Retinal pigment epithelial cell (primary cell): Measurements from ENCODE around the gene GKAP1.
"Not testable (repeated sequence)": the region's sequence is repeated elsewhere in the genome, so short reads cannot be mapped to it uniquely, and the experiment has no call there.

Source experiments
- DNase-seq: peaks from one replicate; pipeline ENCODE4 v3.0.0-alpha.2; 2010; ENCODE audit warnings: low read depth
- H3K4me3 ChIP-seq: 2 replicates; pipeline ENCODE4 v1.5.1; 2011; ENCODE audit warnings: mild to moderate bottlenecking, low read length, control low read depth, moderate library complexity
- CTCF ChIP-seq: conservative IDR thresholded peaks from 2 replicates; pipeline ENCODE4 v1.5.1; 2011; ENCODE audit warnings: low read depth, low read length, control low read depth, inconsistent platforms

Gene GKAP1

GRCh38 chr9:83706676-83707517 lies 110.7 kb downstream of the GKAP1 start:
- DNase-seq, result no peak
- TF ChIP-seq CTCF, result no peak
- H3K4me3 ChIP-seq, result peak overlapping the region; percentile 74

- not testable (repeated sequence) for H3K4me3 ChIP-seq, DNase-seq
Observed at GRCh38 chr9:83705219-83705651, 112.3 kb downstream of the GKAP1 start.

- H3K4me3 ChIP-seq, result no peak overlapping the region
- TF ChIP-seq CTCF, result no peak
- DNase-seq, result peak; percentile 47
Observed at GRCh38 chr9:83701769-83702168, 115.8 kb downstream of the GKAP1 start.

GRCh38 chr9:83701286-83701685 lies 116.3 kb downstream of the GKAP1 start:
- no peak for DNase-seq
- no peak overlapping the region for H3K4me3 ChIP-seq

GRCh38 chr9:83699615-83700014 lies 118.0 kb downstream of the GKAP1 start:
- DNase-seq, result no peak
- no peak overlapping the region for H3K4me3 ChIP-seq
- TF ChIP-seq CTCF, result no peak

More at GRCh38 chr9:83701286-83701685, 116.3 kb downstream of the GKAP1 start:
- no peak for TF ChIP-seq CTCF

- H3K4me3 ChIP-seq, result no peak overlapping the region
- no peak for DNase-seq
- no peak for TF ChIP-seq CTCF
Observed at GRCh38 chr9:83698976-83699585, 118.5 kb downstream of the GKAP1 start.

GRCh38 chr9:83691492-83691891 lies 126.1 kb downstream of the GKAP1 start:
- TF ChIP-seq CTCF, result no peak
- DNase-seq, result no peak
- H3K4me3 ChIP-seq, result no peak overlapping the region
